Activated CD4-positive, alpha-beta T cell treated with anti-CD3 and anti-CD28 coated beads for 4 hours (primary cell): ENCODE data around the gene CERS4.
"Not testable (repeated sequence)": the region's sequence is repeated elsewhere in the genome, so short reads cannot be mapped to it uniquely, and the experiment has no call there.

Source experiments
- DNase-seq, 2 donors: peaks; one replicate each; pipeline ENCODE4 v3.0.0-alpha.2; 2020

Gene CERS4

DNA sequence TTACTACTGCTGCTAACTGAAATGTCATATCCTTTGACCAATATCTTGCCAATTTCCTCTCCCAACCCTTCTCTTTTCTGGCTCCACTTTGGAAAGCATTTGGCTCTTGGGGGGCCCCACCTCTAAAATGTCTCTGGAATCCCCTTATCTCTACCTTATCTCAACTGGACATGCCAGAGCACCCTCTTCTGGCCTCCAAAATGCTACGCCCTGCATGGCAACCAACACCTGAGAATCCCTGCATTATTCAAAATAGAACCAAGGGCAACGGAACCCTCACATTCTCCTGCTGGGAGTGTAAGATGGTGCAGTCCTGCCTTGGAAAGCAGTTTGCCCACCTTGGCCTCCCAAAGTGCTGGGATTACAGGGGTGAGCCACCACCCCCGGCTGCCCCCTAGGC lies 35.3 kb downstream of the CERS4 start:
- DNase-seq: no peak

DNA sequence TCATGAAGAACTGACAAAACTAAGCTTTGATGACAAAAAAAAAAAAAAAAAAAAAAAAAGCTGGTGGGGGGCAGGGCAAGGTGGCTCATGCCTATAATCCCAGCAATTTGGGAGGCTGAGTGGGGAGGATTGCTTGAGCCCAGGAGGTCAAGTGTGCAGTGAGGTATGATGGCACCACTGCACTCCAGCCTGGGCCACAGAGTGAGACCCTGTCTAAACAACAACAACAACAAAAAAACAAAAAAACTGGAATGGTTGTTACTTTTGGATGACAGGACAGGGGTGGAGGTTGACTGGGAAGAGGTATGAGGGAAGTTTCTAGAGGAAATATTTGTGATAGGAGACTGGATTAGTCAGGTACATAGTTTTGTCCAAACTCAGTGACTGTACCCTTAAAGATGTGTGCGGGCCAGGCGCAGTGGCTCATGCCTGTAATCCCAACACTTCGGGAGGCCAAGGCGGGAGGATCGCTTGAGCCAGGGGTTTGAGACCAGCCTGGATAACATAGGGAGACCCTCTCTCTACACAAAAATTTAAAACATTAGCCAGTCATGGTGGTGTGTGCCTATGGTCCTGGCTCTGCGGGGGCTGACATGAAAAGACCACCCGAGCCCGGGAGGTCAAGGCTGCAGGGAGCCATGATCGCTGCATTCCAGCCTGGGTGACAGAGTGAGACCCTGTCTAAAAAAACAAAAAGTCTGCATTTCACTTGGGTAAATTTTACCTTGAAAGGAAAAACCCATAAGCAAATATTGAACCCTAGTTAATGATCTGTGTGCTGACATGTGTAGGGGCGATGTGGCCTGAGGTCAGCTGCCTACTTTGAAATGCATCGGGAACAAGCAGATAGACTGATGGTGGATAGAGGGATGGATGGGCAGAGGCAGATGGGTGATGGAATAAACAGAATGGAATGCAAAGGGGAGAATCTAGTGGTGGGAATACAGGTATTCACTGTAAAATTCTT lies 37.0 kb downstream of the CERS4 start:
- no peak for DNase-seq

DNA sequence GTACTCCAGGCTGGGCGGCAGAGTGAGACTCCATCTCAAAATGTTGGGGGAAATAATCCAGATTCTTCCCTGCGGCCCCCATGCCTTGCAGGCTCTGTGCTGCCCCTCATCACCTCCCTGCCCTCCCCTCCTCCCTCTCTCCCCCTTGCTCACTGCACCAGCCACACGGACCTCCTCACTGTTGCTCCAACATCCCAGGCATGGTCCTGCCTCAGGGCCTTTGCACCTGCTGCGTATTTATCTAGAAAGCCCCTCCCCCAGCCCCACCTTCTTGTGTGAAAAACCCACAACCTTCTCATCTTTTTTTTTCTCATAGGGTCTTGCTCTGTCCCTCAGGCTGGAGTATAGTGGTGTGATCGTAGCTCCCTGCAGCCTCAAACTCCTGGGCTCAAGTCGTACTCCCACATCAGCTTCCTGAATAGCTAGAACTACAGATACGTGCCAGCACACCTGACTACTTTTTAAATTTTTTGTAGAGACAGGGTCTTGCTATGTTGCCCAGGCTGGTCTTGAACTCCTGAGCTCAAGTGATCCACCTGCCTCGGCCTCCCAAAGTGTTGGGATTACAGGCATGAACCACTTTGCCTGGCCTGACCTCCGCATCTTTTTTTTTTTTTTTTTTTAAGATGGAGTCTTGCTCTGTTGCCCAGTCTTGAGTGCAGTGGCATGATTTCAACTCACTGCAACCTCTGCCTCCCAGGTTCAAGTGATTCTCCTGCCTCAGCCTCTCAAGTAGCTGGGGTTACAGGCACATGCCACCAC lies 38.1 kb downstream of the CERS4 start:
- not testable (repeated sequence) for DNase-seq

DNA sequence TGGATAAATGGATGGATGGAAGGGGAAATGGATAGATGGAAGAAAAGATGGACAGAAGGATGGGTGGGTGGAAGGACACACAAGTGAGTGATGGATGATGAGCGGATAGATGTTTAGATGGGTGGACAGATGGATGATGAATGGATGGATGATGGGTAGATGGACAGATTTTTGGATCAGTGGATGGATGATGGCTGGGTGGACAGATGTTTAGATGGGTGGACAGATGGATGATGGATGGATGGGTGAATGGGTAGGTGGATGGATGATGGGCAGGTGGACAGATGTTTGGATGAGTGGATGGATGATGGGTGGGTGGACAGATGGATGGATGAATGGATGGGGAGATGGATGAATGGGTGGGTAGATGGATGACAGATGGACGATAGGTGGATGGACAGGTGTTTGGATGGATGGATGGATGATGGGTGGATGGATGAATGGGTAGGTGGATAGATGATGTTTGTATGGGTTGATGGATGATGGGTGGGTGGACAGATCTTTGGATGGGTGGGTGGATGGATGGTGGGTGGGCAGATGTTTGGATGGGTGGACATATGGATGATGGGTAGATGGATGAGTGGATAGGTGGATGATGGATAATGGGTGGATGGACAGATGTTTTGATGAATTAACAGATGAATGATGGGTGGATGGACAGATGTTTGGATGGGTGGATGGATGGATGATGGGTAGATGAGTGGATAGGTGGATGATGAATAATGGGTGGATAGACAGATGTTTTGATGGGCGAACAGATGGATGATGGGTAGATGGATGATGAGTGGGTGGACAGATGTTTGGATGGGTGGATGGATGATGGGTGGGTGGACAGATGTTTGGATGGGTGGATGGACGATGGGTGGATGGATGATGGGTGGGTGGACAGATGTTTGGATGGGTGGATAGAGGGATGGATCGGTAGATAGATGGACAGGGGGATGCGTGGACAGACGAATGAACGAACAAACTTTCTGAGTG lies 39.5 kb downstream of the CERS4 start:
- no peak for DNase-seq

DNA sequence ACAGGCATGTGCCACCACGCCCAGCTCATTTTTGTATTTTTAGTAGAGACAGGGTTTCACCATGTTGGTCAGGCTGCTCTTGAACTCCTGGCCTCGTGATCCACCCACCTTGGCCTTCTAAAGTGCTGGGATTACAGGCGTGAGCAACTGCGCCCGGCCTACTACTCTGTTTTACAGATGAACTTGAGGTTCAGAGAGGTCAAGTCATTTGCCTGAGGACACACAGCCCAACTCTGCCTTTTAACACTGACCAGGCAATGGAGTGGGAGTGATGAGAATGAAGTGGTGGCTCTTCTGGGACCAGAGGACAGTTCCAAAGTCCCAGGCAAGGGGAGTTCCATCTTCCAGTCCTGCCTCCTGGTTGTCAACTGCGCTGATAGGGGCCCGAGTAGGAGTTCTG lies 41.4 kb downstream of the CERS4 start:
- DNase-seq: no peak

- no peak for DNase-seq
Measured at GRCh38 chr19:8251025-8251472, 41.9 kb downstream of the CERS4 start.

DNA sequence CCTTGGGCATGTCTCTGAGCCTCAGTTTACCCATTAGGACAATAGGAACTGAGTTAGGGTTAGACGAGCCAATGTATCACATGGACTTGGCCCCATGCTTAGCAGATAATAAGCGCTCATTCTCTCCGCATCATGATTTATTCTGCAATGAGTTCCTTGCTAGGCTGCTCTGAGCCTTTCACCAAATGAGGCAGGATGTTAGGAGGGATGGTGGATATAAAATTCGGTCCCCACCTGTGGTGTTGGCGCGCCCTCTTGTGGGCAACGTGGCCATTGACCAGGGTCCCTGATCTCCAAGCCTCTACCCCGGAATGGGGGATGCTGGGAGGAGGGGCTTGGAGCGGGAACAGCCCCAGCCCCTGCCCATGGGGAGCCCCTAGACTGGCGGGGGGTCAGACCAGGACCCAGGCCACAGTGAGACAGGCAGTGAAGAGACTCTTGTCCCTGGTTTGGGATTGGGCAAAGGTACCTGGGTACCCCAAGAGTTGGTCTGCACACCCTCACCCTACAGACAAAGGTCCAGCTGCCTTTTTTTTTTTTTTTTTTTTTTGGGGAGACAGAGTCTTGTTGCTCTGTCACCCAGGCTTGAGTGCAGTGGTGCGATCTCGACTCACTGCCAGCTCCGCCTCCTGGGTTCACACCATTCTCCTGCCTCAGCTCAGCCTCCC lies 43.9 kb downstream of the CERS4 start:
- DNase-seq: peak; percentile 80 to 87

DNA sequence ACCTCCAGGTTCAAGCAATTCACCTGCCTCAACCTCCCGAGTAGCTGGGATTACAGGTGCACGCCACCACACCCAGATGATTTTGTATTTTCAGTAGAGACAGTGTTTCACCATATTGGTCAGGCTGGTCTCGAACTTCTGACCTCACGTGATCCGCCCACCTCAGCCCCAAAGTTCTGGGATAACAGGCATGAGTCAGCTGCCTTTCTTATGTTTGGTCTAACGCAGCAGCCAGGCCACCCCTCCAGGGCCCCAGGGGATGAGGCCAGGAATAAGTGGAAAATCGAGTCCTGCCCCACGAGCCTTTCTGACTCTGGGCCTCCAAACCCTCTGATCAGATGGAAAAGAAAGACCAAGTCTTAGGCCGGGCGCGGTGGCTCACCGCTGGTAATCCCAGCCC lies 44.5 kb downstream of the CERS4 start:
- DNase-seq: no peak

DNA sequence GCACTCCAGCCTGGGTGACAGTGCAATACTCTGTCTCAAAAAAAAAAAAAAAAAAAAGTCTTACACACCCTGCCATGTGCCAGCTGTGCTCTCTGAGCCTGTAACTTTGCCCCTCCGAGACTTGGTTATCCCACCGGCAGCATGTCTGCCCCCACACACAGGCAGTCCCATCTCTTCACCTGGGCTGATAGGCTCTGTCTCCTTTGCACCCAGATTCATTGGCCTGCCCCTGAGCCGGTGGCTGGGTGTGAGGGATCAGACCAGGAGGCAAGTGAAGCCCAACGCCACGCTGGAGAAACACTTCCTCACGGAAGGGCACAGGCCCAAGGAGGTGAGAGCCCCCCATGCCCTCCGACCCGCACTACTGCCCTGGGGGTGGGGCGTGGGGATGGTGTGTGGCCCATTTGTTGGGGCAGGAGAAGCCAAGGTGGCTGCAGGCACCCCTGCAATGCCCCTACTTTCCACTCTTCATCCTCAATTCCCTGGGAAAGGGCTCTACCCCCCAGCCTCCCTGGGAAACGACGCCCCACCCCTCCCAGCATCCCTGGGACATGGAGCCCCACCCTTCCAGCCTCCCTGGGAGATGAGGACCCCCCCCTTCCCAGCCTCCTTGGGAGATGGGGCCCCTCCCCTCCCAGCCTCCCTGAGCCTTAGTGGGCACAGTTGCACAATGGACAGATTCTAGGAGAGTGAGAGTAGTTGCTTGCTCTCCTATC lies 45.3 kb downstream of the CERS4 start:
- no peak for DNase-seq

- no peak for DNase-seq
Measured at GRCh38 chr19:8255426-8256125, 46.4 kb downstream of the CERS4 start.

GRCh38 chr19:8256276-8257051 lies 47.3 kb downstream of the CERS4 start:
- no peak for DNase-seq

DNA sequence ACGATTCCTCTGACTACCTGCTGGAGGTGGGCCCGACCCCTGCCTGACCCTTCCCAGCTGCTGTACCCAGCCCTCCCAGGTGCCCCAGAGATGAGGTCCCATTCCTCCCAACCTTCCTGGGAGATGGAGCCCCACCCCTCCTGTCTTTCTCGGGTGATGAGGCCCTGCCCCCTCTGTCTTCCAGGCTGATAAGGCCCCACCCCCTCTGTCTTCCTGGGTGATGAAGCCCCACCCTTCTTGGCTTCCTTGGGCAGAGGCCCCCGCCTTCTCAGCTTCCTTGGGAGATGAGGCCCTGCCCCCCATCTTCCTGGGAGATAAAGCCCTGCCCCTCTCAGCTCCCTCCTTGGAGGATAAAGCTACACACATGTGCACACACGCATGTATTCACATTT lies 47.9 kb downstream of the CERS4 start:
- DNase-seq: no peak

- DNase-seq: no peak
Measured at GRCh38 chr19:8259142-8259921, 50.2 kb downstream of the CERS4 start.

GRCh38 chr19:8259922-8260247 lies 50.7 kb downstream of the CERS4 start:
- DNase-seq: no peak

DNA sequence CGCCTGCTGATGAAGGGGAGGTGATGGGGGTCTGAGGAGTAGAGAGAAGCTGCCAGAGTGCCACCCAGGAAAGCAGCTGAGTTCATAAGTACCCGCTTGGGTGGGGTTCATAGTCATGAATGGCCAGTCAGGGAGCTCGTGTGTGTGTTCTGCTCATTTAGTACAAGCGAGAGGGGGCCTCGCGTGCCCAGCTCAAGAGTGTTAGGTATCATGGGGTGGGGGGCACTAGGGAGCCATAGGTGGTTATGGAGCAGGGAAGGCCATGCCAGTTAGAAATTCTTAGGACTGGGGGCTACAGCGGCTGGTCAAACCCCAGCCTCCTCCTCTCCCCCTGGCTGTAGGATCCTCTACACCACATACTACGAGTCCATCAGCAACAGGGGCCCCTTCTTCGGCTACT lies 52.2 kb downstream of the CERS4 start:
- no peak for DNase-seq

DNA sequence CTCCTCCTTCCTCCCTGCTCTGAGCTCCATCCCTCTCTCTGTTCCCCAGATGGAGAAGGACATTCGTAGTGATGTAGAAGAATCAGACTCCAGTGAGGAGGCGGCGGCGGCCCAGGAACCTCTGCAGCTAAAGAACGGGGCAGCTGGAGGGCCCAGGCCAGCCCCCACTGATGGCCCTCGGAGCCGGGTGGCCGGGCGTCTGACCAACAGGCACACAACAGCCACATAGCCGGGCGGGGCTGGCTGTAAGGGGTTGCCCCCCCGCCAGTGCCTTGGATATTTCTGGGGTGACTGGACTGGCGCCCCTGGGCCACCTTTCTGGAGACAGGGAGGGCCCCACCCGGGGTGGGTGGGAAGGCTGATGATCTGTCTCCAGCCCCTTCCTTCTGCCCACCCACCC lies 52.7 kb downstream of the CERS4 start:
- no peak for DNase-seq

- DNase-seq: no peak
Measured at GRCh38 chr19:8262431-8262830, 53.3 kb downstream of the CERS4 start.

DNA sequence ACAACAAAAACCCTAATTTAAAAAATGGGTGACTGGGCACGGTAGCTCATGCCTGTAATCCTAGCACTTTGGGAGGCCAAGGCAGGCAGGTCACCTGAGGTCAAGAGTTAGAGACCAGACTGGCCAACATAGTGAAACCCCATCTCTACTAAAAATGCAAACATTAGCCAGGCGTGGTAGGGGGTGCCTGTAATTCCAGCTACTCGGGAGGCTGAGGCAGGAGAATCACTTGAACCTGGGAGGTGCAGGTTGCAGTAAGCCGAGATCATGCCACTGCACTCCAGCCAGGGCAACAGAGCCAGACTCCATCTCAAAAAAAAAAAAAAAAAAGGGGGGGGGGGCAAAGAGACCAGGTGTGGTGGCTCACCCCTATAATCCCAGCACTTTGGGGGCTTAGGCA lies 55.1 kb downstream of the CERS4 start:
- DNase-seq: not testable (repeated sequence)

DNA sequence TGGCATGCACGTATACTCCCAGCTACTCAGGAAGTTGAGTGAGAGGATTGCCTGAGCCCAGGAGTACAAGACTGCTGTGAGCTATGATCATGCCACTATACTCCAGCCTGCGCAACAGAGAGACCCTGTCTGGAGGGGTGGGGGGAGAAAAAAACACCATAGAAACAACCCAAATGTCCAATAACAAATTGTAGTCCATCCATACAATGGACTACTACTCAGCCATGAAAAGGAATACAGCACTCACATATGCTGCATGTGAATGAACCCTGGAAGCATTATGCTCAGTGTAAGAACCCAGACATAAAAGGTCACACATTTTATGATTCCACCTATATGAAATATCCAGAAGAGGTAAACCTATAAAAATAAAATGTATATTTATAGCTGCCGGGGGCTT lies 56.7 kb downstream of the CERS4 start:
- DNase-seq: no peak
